ENCODE data around the gene TBL1XR1.

GRCh38 chr3:177221744-177222143 lies 24.5 kb upstream of the TBL1XR1 start:
- no peak for TF ChIP-seq CTCF (IDR thresholded peaks at IDR 0.05; ENCODE audit: poor library complexity)
- TF ChIP-seq EZH2 (IDR thresholded peaks at IDR 0.05; ENCODE audit: borderline replicate concordance): no peak
